HFF-Myc (cell line): Measurements from ENCODE around the gene ARHGDIG.

Experiments
- DNase-seq: peaks from one replicate; pipeline ENCODE4 v3.0.0-alpha.2; 2011; ENCODE audit warnings: low read depth; ENCODE audit errors: extremely low read depth
- H3K4me3 ChIP-seq: replicated peaks from 2 replicates; pipeline ENCODE4 v1.5.1; 2011; ENCODE audit warnings: low read depth, mild to moderate bottlenecking, control low read depth, low read length
- TF ChIP-seq, protein P1 (sequence below): IDR thresholded peaks from 2 replicates; pipeline ENCODE4 v1.5.1; 2012; ENCODE audit warnings: mild to moderate bottlenecking, low read depth, low read length, control low read depth; ENCODE audit errors: missing control alignments

ARHGDIG gene

DNA sequence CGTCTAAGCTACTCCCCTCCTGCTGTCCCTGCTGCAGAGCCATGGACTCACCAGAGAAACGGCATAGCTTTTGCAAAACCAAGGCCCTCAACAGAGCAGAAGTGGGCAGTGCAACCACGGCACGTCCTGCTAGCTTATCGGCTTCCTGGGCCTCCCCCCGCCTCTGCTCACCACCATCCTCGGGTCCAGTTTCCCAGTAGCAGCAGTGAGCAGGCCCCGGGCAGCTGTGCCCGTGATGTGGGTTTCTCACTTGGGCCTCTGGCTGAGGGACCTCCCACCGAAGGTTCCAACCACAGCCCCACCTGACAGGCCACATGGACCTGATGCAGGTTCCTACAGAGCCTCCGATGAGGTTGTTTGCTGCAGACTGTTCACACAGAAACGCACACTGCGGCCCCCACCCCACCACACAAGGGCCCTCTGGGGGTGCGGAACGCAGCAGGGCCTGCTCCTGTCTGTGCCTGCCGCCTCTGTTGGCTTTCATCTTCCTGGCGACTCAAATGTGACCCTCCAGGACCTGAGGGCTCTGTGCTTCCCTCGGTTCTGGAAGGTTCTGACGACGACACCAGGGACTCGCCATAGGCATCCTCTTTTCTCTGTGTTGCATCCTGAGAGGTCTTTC, 27.4 kb downstream of the ARHGDIG start:
- H3K4me3 ChIP-seq = no peak overlapping the region
- no peak for DNase-seq
- TF ChIP-seq, protein P1, sequence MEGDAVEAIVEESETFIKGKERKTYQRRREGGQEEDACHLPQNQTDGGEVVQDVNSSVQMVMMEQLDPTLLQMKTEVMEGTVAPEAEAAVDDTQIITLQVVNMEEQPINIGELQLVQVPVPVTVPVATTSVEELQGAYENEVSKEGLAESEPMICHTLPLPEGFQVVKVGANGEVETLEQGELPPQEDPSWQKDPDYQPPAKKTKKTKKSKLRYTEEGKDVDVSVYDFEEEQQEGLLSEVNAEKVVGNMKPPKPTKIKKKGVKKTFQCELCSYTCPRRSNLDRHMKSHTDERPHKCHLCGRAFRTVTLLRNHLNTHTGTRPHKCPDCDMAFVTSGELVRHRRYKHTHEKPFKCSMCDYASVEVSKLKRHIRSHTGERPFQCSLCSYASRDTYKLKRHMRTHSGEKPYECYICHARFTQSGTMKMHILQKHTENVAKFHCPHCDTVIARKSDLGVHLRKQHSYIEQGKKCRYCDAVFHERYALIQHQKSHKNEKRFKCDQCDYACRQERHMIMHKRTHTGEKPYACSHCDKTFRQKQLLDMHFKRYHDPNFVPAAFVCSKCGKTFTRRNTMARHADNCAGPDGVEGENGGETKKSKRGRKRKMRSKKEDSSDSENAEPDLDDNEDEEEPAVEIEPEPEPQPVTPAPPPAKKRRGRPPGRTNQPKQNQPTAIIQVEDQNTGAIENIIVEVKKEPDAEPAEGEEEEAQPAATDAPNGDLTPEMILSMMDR = no peak

DNA sequence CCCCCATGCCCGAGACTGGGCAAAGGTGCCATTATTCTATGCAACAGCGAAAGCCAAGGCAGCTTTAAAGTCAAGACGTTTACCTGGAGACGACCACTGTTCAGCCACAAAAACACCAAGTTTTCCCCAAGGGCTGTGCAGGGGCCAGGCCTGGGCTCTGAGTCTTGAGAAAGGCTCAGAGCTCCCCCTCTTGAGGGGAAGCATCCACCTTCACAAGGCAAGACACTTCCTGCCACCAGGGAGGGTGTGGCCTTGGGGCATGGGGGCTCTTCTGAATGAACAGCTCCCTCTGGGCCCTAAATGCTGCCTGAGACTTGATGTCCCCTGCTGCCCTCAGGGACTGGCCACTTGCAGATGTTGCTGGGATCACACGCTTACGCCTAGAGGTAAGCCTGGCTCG, 29.1 kb downstream of the ARHGDIG start:
- no peak for DNase-seq
- TF ChIP-seq, protein P1 = no peak
- no peak overlapping the region for H3K4me3 ChIP-seq

DNA sequence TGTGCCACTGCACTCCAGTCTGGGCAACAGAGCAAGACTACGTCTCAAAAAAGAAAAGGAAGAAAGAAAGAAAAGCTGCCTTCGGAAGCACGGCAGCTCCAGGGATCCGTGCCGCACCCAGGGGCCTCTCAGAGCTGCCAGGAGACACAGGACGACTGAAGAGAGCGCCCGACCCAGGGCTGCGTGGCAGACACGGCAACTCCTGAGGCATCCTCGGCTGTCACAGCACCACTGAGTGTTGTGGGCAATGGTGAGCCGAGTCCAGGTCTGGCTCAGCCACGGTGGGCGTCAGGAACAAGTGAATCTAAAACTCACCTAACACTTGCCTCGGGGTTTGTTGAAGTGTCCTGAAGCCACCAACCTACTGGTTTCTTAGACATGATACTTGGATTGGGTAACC, 31.3 kb downstream of the ARHGDIG start:
- TF ChIP-seq, protein P1 = no peak
- no peak for DNase-seq
- no peak overlapping the region for H3K4me3 ChIP-seq

DNA sequence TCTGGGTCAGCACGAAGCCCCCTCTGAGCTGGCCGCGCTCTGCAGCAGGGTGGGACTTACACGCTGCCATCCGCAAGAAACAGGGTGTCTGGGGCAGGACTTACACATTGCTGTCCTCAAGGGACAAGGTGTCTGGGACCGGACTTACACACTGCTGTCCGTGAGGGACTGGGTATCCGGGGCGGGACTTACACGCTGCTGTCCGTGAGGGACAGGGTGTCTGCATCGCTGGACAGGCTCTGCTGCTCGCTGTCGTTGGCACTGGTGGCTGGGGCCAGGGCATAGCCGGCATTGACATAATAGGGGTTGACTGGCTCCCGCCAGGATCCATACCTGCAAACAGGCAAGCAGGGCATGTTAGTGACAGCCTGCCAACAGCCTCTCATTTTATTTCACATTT, 34.0 kb downstream of the ARHGDIG start:
- DNase-seq = no peak
- no peak overlapping the region for H3K4me3 ChIP-seq
- TF ChIP-seq, protein P1 = no peak

DNA sequence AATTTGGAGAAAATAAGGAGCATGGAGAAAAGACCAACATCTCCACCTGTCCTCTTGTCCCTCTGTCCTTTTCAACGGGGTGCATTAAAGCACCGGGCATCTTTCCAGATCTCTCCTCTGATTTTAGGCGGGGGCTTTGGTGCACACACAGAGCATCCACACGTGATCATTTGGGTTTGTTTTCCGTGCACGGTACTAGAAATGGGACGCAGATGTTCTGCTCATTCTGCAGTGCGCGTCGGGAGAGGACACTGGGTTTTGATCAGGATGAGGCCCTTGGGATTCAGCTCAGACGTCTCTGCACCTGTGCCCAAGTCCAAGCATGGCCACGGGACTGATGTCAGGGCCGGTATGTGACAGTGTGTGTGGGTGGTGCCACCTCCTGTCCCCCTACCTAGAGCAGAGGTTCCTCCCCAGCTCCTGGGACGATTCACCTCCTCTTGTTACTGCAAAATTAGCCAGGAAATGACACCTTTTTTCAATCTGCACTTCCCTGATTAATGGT, 34.5 kb downstream of the ARHGDIG start:
- no peak overlapping the region for H3K4me3 ChIP-seq
- no peak for DNase-seq
- TF ChIP-seq, protein P1 = no peak

DNA sequence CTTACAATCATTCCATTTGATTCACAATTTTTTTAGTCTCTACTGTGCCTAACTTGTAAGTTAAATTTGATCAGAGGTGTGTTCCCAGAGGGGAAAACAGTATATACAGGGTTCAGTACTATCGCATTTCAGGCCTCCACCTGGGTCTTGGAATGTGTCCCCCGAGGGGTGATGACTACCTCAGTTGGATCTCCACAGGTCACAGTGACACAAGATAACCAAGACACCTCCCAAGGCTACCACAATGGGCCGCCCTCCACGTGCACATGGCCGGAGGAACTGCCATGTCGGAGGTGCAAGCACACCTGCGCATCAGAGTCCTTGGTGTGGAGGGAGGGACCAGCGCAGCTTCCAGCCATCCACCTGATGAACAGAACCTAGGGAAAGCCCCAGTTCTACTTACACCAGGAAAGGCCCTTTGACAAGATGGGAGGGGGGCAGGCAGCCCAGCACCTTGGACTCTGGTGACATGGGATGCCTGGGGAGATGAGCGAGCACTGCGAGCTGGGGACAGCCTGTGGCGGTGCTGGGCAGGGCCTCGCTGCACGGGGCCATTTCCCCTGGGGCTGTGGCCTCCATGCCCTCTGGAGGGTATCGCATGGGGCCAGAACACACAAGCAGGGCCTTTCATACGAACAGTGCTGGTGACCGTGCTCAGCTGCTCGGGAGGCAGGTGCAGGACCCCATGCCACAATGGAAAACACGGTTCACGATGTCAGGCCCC, 36.5 kb downstream of the ARHGDIG start:
- no peak for DNase-seq
- TF ChIP-seq, protein P1 = no peak
- no peak overlapping the region for H3K4me3 ChIP-seq

DNA sequence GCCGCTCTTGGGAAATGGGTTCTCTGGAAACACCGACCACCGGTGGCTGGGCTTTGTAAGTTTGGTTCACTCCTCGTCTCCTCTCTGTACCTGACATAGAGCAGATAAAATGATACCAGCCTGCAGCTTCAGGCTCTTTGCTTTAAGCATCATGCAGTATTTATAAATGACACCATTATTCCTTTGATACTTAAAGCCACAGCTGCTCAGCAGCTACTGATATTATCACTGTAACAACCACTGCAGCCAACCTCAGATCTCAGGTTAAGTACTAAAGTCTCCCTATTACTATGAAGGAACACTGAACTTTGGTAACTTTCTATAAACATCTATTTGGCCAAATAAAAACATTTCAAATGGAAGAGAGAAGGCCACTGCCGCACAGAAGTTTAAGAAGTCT, 37.2 kb downstream of the ARHGDIG start:
- no peak for DNase-seq
- no peak overlapping the region for H3K4me3 ChIP-seq
- TF ChIP-seq, protein P1 = no peak
